ENCODE results near the gene CREB5. TPM values are rescaled to one million over a fixed set of nuclear protein-coding genes. Genes with fewer than 3 reads are reported as not detected.

The CREB5 gene
- total RNA-seq, 1 donor from 2014 or later: not detected

GRCh38 chr7:28705350-28705749, 293.0 kb downstream of the CREB5 start:
- intact Hi-C loops (cut with micrococcal nuclease): no loop called here

DNA sequence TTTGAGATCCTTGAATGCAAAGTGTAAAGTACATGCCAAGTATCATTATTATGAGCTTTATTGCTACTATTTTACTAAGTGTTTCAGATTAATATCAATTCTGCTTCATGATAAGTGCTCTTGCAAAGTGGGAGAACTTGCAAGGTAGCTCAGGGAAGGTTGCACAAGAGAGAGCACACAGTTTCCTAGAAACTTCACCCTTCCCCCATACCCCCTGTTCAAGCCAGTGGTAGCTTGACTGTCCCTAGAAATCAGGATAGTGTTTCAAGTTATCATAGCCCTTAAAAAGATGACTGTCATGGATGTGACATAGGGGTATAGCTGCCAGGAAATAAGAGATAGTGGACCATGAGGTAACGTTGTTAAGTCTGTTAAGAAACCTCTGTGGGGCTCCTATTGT, 294.3 kb downstream of the CREB5 start:
- intact Hi-C loops (cut with micrococcal nuclease): no loop called here

GRCh38 chr7:28707291-28707690, 295.0 kb downstream of the CREB5 start:
- intact Hi-C loops (cut with micrococcal nuclease): no loop called here

DNA sequence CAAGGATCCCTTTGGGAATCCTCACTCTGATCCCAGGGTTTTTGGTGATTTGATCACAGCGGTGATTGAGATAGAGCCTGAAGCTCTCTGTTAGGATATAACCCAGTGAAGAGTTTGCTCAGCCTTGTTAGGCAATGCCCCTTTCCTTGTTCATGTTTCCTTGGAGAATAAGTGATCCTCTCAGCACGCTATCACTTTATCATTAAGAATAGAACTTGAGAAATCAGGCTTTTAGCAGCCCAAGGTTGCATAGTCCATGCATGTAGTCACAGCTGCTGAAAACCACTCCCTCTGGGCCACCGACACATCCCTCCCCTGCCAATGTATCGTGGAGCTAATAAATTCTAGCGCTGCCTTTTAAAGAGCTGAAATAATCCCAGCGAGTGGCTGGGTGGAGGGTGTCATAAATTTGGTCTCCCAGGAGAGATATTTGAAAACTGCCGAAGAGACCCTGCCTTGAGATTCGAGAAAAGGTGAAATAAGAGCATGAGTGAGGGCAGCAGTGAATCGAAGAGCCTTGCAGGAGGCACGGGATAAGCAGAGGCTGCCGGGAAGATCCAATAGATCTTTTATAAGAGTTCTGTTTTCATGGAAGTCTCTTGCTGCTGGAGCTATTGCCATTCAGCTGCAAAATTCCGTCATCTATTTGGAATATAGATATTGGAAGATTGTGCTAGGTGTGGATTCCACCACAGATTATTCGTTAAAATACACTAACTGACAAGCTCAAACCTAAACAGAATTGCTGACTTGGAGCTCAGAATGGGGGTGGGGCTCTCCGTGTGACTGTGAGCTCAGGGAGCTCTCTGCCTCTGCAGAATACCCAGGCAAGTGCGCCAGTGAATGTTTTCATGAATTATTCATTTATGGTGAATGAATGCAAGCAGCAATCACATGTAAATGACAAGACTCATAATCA, 296.0 kb downstream of the CREB5 start:
- intact Hi-C loops (cut with micrococcal nuclease): no loop called here

- intact Hi-C loops (cut with micrococcal nuclease): no loop called here
These were observed 297.4 kb downstream of the CREB5 start for GRCh38 chr7:28709748-28710147.

- intact Hi-C loops (cut with micrococcal nuclease): no loop called here
These were observed 298.8 kb downstream of the CREB5 start for GRCh38 chr7:28711114-28711513.

- intact Hi-C loops (cut with micrococcal nuclease): no loop called here
These were observed 302.3 kb downstream of the CREB5 start for GRCh38 chr7:28714459-28715120.

DNA sequence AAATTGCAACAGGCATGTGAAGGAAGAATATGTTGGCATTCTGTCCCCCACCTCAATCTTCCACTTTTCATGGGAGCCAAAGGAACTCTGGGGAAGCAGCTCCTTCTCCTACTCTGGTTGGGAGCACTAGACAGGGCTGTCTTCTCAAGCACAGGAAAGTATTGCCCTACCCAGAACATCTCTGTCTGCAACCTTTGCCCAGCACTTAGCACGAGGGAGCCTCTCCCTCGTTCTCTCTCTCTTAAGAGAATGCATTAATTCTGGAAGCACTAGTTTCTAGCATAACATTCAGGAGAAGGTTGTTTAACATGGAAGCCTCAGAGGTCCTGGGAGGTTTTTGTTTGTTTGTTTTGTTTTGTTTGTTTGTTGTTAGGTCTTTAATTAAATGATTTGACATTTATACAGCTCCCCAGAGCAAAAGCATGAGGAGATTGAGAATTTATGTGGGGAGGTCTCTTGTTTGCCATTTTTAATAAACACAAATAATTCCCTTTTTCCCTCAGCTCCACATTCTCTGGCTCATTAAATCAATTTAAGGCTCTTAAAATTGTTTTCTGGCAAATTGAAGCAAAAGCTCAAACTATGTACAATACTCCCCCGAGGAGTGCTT, 305.2 kb downstream of the CREB5 start:
- intact Hi-C loops (cut with micrococcal nuclease): no loop called here

- intact Hi-C loops (cut with micrococcal nuclease): no loop called here
These were observed 305.8 kb downstream of the CREB5 start for GRCh38 chr7:28718055-28718481.

DNA sequence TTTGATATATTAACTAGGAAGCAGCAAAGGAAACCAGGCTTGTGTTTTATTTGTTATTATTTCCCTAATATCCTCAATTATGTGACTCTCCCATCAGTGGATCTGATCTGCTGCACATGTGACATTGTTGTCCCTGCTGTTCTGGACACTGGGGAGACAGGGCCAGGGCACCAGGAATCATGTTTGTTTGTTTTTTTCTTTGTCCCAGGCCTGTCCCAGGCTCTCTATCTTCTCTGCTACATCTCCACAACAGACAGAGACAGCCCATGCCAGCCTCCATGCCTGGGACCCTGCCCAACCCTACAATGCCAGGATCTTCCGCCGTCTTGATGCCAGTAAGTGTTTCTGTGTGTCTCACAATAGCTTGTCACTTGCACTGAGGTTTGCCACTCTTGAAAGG, 306.2 kb downstream of the CREB5 start:
- intact Hi-C loops (cut with micrococcal nuclease): no loop called here

DNA sequence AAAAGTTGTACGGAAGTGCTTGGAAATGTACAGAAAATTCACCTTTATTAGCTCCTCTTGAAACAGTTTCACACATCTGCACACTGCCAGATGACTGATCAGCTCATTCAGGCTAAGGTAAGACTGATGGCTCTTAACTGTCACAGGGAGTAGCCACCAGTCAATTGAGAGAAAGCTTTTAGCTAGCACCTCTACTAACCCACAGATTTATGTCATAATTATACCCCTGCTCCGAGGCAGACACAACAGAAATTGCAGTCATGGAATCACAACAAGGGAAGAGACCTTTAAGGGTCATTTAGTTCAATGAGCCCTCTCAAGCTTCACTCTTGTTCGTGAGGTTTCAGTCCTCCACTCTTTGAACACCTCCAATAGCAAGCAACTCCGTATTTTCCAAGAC, 310.4 kb downstream of the CREB5 start:
- intact Hi-C loops (cut with micrococcal nuclease): no loop called here

- intact Hi-C loops (cut with micrococcal nuclease): no loop called here
These were observed 311.0 kb downstream of the CREB5 start for GRCh38 chr7:28723336-28723735.

- intact Hi-C loops (cut with micrococcal nuclease): no loop called here
These were observed 312.2 kb downstream of the CREB5 start for GRCh38 chr7:28724563-28724962.

DNA sequence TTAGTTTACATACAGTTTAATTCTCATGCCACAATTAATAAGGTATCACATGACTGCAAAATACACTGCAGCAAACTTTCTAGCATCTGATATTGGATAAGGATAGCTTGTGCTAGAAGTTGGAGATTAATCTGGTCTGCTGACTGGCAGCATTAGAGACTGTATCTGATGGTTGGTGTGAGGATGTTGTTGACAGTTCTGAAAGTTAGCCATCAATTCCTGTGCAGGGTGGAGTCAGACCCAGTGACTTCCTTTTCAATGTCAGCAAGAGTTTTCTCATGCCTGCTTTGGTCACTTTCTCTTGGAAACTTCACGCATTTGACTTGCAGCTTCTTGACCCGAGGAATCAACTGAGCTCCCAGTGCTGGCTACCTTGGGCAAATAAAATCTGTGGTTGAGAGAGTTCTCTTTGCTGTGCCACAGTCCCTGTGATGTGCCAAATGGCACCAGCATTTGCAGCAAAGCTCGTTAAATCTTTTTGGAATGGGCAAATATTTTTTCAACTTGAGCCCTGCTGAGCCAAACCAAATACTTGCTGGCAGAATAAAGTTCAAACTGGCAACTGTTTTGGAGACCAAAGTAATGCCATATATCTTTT, 312.8 kb downstream of the CREB5 start:
- intact Hi-C loops (cut with micrococcal nuclease): no loop called here

DNA sequence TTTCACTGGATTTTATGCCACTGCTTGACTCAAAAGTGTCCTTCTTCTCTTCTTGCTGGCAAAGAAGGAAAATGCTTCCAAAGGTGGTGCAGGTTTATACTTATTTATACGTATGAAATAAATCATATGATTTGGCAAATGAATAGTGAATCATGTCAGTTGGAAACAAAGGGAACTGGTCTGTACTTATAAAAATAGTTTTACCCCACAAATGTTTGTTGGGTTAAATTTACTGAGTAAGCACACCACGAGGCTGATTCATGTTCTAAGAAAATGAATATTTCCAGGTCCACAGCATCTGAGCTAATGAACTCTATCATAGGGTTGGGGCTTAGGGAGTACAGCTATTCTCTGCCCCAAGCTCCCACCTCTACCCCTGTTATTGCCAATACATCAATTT, 313.6 kb downstream of the CREB5 start:
- intact Hi-C loops (cut with micrococcal nuclease): no loop called here

DNA sequence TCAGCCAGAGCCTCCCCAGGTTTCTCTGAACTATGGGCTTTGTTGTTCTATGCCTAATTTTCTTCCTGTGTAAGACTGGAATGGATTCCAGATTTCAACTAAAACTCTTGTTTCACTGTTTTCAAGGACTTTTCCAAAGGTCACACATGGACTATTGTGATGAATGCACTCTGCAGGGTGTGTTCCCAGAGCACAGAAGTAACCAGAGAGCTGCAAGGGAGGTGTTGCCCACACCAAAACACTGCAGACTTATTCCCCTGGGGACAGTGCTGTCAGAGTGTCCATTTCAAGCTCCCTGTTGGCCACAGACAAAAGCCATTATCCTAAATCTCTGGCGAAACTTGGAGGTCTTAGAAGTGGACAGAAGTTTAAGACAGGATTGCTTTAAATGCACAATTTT, 314.2 kb downstream of the CREB5 start:
- intact Hi-C loops (cut with micrococcal nuclease): no loop called here

DNA sequence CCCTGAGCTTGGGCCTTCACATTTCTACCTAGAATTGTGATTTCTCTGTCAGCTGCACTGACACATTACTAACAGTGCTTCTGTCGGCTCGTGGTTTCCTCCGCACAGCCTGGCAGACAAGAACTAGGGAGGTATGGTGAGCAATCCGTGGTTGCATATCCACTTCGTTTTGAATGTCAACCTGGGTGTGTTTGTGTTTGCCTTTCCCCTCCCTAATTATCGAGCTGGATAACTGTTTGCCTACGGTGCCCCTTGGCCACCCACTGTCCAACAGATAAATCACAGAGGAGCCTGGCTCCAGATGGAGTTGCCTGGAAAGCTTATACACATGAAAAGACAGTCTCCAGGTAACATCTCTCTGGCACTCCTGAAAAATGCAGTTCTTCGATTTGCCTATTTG, 317.0 kb downstream of the CREB5 start:
- intact Hi-C loops (cut with micrococcal nuclease): no loop called here

- intact Hi-C loops (cut with micrococcal nuclease): no loop called here
These were observed 317.4 kb downstream of the CREB5 start for GRCh38 chr7:28729727-28730126.

DNA sequence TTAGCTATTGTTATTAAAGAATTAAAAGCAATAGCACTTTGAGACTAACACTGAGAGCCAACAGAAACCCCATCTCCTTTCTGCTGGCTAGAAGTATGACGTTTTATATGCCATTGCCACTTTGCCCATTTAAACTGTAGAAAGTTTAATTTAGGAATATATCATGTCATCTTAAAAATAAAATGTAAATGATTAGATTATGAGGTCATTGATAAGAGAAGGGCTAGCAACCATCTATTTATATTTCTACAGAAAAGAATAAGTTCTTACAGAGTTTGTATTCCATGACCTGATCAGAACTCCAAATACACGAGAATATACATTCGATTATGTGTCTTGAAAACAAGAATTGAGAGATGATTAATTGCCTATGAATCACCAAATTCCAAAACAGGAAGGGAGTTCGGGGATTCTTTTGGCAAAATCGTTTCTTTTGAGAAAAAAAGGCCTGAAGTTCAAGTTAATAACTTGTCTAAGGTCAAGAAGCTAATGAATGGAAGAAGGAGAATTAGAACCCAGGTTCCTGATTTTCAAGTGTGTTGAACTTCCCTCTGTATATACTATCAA, 318.9 kb downstream of the CREB5 start:
- intact Hi-C loops (cut with micrococcal nuclease): no loop called here

GRCh38 chr7:28732071-28732869, 320.0 kb downstream of the CREB5 start:
- intact Hi-C loops (cut with micrococcal nuclease): no loop called here

DNA sequence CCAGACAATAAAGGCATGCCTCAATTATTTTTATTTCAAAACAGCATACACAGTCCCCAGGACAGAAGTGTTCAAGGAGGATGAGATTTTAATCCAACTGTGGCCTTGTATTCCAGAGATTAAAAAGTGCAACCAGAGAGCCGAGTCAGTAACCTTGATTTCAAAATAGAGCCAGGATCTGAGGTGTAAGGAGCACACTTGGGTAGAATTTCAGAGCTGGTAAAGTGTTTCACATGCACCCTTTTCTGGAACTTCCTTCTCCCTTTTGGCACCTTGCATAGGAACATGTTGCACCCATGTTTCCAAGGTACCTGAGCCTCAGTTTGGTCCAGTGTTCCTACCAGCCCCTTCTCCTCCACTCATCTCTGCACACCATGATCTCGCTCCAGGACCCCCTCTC, 320.7 kb downstream of the CREB5 start:
- intact Hi-C loops (cut with micrococcal nuclease): no loop called here
